ENCODE measurements around the gene NDST1.

The NDST1 gene

GRCh38 chr5:150544611-150545219 is 36.8 kb downstream of the NDST1 start:
- no peak for DNase-seq (ENCODE audit: low read depth)

- no peak for DNase-seq (ENCODE audit: low read depth)
Observed at GRCh38 chr5:150545246-150545645, 37.3 kb downstream of the NDST1 start.

DNA sequence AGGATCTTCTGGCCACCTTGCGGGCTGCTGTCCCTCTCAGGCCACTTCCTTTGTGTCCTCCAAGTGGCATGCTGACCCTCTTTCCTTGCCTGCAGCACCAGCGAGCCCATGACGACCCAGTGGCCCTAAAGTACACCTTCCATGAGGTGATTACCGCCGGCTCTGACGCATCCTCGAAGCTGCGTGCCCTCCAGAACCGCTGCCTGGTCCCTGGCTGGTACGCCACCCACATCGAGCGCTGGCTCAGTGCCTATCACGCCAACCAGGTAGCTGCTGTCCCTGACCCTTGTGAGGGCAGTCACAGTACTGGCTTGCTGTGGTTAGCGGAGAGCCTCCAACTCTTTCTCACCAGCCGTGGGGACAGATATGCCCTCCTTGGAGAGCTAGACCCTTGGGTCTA is 40.2 kb downstream of the NDST1 start:
- DNase-seq (ENCODE audit: low read depth), result no peak

DNA sequence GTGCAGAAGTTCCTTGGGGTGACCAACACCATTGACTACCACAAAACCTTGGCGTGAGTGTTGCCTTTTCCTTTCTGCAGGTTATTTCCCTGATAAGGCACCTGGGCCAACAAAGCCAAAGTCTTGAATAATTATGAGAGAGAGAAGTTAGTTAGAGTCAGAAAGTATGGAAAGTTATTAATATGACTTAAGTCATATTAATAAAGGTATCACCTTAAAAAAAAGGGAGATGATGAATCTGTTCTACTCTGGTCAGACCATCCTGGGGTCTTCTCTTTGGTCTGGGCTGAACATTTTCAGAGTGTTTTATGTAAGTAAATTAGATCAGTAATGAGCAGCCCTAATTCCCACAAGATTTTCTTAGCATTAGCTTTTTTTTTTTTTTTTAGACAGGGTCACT is 41.8 kb downstream of the NDST1 start:
- no peak for DNase-seq (ENCODE audit: low read depth)

DNA sequence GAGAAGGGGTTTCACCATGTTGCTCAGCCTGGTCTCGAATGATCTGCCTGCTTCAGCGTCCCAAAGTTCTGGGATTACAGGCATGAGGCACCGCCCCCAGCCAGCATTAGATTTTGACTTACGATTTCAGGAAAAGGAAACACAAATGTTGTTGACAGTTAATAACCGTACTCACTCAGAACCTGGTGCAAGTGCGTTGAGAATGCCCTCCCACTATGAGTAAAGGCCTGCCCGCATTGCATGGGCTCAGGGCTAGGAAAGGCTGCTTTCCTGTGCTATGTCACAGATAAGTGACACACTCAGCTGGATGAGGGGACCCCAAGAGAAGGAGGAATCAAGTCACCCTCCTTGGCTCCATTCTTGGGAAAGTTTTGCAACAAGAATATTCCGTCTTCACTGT is 42.4 kb downstream of the NDST1 start:
- DNase-seq (ENCODE audit: low read depth), result no peak

DNA sequence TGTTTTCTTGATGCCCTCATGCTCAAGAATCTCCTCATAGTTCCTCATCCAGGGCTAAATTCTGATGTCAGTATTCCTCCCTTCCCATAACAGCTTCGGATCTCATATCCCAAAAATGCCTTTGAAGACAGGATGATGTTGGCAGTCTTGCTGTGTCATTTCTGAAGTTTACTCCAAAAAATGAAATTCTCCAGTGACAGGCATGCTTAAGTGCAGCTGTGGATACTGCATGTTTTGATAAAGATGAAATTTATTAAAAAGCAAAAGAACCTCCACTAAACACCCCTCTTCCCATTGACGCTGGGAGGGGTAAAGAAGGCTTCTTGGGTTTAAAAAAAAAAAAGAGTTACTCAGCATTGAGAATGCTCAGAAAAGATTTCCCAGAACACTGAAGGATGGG is 43.1 kb downstream of the NDST1 start:
- no peak for DNase-seq (ENCODE audit: low read depth)

DNA sequence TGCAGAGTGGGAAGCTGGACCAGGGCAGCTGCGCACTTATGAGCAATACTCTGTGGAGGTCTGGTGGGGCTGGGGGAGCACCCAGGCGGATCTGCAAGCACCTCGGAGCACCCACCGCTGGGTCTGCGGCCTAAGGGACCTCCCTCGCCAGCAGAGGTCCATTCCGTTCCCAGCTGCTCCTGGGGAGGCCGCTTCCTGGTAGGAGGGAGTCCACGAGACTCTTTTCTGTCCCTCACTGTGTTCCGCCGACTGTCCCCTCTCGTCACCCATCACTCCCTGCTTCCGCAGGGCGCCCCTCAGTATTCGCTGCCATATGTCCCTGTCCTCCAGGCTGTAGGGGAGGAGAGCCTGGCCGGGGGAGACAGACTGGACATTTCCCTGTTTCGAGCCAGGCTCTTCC is 45.5 kb downstream of the NDST1 start:
- DNase-seq (ENCODE audit: low read depth), result no peak

DNA sequence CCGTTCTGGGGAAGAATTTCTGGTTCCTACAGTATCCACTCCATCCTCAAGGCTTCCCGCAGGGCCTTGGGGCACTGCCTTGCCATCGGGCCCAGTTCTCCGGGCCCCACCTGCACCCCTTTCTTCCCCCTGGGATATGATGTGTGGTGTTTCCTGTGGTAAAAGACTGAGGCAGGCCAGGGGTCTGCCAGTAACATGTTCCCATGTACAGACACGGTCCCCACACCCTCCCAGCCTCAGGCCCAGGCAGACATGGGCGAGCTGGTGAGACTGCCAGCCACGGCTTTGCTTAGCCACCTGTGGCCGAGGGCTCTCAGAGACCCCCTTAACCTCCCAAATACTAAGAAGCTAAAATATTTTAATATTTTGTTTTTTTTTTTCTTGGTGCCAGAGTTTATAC is 46.0 kb downstream of the NDST1 start:
- DNase-seq (ENCODE audit: low read depth), result no peak

DNA sequence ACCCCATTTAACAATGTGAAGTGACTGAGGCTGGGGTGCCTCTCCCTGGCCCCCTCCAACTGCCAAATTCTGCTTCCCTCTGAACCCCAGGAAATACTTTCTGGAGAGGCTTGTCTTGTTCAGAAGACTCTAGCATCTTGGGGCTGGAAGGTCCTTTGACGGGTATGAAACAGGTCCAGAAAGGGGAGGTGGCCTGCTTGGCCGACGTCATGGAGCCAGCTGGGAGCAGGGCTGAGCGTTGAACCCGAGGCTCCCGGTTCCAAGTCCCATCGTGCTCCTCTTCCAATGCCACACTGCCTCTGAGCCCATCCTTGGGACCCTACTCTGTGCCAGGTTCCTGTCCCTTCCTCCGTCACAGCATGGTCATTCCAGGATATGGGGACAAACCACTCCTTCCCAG is 46.9 kb downstream of the NDST1 start:
- no peak for DNase-seq (ENCODE audit: low read depth)

DNA sequence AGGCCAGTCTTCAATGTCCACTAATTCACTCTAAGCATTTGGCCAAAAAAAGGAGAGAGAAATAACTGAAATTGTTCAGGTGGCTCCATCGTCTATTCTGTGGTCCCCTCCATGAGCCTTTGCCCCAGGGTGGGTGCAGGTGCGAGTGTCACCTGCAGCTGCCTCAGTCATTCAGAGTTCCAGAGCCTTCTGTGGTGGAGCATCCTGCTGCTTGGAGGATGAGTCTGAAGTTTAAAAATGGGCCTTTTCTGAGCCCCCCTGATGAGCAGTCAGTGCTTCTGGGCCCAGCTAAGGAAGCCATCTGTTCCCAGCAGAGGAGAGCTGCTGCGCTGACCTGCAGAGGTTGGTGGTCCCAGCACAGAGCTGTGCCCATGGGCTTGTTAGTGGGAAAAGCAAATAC is 48.2 kb downstream of the NDST1 start:
- DNase-seq (ENCODE audit: low read depth), result no peak

GRCh38 chr5:150556859-150557508 is 49.1 kb downstream of the NDST1 start:
- no peak for DNase-seq (ENCODE audit: low read depth)

- no peak for DNase-seq (ENCODE audit: low read depth)
Observed at GRCh38 chr5:150557509-150557872, 49.6 kb downstream of the NDST1 start.

DNA sequence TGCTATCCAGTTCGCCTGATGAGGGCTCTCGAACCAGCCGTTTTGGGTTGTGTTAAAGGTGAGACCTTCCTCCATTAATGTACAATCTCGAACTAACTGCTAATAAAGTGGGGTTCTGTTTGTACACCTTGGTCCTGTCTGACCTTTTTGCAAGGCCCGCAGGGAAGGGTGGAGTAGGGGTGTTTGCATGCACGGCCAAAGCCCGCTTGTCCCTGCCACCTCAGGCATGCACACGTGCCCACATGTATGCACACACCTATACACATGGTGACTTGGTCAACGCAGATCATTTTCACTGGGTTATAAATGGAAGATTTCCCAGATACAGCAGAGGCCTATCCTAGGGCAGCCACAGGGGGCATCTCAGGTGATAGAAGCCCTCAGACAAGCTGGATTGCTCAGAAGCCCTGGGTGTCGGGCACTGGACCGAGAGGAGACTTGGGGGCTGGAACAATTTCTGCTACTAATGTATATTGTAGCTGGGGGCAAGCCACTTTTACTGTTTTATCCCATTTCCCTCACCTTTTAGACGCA is 50.2 kb downstream of the NDST1 start:
- DNase-seq (ENCODE audit: low read depth), result no peak

DNA sequence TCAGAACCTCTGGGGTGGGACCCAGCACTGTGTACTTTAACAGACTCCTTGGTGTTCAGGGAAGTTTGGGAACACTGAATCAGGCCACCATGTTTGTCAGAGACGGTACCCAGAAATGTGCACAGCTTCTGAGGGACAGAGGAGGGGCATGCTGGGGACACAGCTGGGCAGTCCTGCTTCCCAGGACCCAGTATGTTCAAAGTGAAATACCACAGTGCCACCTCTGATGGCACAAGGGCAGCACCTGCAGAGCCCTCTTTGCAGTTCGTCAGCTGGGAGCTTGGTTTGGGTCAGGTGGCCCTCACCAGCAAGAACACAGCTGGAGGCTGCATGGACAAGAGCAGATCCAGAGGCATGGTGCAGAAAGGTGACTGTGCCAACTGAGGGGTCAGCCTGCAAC is 51.2 kb downstream of the NDST1 start:
- DNase-seq (ENCODE audit: low read depth), result no peak

- DNase-seq (ENCODE audit: low read depth), result no peak
Observed at GRCh38 chr5:150559701-150560100, 51.8 kb downstream of the NDST1 start.

GRCh38 chr5:150560401-150561191 is 52.7 kb downstream of the NDST1 start:
- DNase-seq (ENCODE audit: low read depth), result no peak

DNA sequence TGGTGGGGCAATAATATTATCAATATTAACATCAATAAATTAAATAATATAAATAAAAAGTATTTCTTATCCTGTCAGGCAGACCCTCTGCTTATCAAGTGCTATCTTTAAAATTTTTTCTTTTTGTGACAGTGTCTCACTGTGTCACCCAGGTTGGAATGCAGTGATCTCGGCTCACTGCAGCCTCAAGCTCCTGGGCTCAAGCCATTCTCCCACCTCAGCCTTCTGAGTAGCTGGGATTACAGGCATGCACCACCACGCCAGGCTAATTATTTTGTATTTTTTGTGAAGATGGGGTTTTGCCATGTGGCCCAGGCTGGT is 53.2 kb downstream of the NDST1 start:
- DNase-seq (ENCODE audit: low read depth), result no peak

DNA sequence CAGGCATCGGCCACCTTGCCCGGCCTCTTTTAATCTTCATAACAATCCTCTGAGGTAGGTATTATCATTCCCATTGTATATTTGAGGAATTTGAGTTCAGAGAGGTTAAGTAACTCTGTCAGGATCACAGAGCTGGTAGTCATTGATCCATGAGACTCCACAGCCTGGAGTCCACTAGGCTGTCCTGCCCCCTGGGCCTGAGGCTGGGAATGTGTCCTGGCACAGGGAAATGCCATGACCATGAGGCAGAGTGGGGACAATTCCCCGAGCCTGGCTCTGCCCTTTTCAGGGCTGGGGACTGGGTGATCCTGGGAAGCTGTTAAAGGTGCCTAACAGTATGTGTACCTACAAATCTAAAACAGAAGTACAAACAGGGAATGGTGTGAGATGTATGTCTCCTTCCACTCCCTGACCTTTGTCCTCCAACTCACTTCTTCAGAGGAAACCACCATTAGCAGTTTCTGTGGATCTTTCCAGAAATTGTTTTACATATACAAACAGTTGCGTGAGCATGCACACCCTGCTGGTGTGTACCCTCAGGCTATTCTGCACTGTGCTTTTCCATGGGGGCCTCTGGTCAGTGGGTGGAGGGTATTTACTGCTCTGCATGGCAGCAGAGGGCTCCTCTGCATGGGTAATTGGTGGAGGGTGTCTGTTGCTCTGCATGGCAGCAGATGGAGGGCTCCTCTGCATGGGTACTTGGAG is 53.8 kb downstream of the NDST1 start:
- no peak for DNase-seq (ENCODE audit: low read depth)

GRCh38 chr5:150562832-150563231 is 54.9 kb downstream of the NDST1 start:
- no peak for DNase-seq (ENCODE audit: low read depth)

DNA sequence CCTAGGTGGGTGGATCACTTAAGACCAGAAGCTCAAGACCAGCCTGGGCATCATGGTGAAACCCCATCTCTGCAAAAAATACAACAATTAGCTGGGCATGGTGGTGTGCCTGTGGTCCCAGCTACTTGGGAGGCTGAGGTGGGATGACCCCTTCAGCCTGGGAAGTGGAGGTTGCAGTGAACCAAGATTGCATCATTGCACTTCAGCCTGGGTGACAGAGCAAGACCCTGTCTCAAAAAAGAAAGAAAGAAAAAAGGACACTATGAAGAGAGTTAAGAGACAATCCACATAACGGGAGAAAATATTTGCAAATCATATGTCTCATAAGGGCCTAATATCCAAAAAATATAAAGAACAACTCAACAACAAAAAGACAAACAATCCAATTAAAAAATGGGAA is 57.9 kb downstream of the NDST1 start:
- DNase-seq (ENCODE audit: low read depth), result no peak

DNA sequence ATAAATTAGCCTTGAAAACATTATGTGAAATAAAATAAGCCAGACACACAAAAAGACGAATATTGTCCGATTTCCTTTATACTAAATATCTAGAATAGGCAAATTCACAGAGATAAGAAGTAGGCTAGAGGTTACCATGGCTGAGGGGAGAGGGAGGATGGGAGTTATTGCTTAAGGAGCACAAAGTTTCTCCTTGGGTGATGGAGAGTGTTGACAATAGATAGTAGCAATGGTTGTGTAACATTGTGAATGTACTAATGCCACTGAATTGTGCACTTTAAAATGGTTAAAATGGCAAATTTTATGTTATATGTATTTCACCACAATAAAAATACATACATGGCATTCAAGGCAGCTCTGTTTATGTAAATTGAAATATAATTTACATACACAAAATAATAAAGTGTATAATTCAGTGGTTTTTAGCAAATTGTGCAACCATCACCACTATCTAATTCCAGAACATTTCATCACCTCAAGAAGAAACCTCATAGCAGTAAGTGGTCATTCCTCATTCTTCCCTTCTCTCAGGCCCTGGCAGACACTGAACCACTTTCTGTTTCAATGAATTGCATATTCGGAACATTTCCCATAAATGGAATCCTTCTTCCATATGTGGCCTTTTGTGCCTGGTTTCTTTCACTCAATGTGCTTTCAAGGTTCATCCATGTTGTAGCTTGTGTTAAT is 59.2 kb downstream of the NDST1 start:
- peak; percentile 76 for DNase-seq (ENCODE audit: low read depth)

DNA sequence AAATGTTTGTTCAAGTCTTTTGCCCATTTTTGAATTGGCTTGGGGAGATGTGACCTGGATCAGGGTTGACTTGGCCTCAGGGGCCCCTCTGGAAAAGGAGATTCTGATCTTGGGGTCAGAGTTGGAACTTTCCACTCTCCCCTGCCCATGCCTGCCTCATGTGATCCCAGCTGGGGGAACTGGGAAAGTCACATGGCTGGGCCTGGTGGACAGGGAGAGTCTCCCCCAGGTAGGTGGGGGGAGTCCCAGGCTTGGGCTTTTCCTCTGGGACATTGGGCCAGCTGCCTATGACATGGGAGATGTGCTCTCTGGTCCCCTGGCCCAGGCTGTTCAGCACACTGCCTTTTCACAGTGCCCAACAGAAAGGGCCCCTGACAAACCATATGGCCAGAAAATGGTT is 60.7 kb downstream of the NDST1 start:
- DNase-seq (ENCODE audit: low read depth), result no peak
